ENCODE measurements around the gene CDH4.

The CDH4 gene

DNA sequence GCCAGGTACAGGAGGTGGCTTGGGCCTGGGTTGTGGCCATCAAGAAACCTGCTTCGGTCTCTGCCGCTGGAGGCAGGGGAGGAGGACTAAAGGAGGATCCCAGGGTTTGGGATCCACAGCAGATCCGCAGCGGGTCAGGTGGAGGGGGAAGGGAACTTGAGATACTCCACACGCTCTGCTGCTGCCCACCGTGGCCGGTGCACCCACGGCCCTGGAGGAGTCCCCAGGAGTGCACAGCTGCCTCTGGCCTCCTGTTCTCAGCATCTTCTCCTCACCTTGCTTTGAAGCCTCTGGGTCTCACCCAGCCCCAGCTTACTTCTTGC, 286.8 kb downstream of the CDH4 start:
- no peak overlapping the region for H3K4me3 ChIP-seq (ENCODE audit: low read depth, low read length)
- no peaks in the 10 kb centered on the region for H3K4me1 ChIP-seq (ENCODE audit: control insufficient read depth, insufficient read depth, low read length)
- H3K9me3 ChIP-seq (ENCODE audit: control insufficient read depth, insufficient read depth, low read length): no peaks in the 10 kb centered on the region
- H3K9ac ChIP-seq (ENCODE audit: low read depth, low read length): no peak overlapping the region
- no peaks in the 10 kb centered on the region for H3K36me3 ChIP-seq (ENCODE audit: control insufficient read depth, insufficient read depth, low read length)
- H3K27me3 ChIP-seq (ENCODE audit: control insufficient read depth, insufficient read depth, low read length): no peaks in the 10 kb centered on the region

DNA sequence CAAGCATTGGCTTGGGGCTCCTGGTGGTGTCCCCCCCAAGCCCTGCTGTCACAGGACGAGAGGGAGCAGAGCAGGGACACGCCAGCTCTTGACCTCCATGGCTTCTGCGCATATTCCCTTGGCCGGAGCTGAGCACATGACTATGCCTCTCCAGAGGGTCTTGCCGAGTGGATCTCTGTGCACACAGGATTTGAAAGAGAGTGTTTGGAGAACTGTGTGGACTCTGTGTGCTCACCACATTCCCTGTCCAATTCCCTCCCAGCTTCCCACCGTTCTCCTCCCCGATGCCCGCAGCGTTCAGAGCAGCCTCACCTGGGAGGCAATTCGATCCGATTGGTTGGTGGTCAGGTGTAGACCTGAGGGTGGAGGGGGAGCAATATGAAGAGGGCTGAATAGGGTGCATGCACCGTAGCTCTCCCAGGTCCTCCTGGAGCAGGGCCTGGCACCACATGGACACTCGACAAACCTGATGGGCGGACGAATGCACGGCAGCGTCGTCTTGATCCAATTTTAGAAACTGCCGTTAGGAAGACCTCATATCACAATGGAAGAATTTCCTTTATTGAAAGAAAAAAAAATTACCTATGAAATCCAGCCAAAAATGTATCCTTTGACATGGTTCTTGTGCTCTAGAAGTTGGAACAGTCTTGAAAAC, 287.8 kb downstream of the CDH4 start:
- Histone ChIP-seq H3K4me3 (ENCODE audit: low read depth, low read length) (no peak overlapping the region), H3K9ac (ENCODE audit: low read depth, low read length) (no peak overlapping the region), H3K36me3 (ENCODE audit: control insufficient read depth, insufficient read depth, low read length) (no peaks in the 10 kb centered on the region), H3K27me3 (ENCODE audit: control insufficient read depth, insufficient read depth, low read length) (no peaks in the 10 kb centered on the region), H3K4me1 (ENCODE audit: control insufficient read depth, insufficient read depth, low read length) (no peaks in the 10 kb centered on the region), H3K9me3 (ENCODE audit: control insufficient read depth, insufficient read depth, low read length) (no peaks in the 10 kb centered on the region)

DNA sequence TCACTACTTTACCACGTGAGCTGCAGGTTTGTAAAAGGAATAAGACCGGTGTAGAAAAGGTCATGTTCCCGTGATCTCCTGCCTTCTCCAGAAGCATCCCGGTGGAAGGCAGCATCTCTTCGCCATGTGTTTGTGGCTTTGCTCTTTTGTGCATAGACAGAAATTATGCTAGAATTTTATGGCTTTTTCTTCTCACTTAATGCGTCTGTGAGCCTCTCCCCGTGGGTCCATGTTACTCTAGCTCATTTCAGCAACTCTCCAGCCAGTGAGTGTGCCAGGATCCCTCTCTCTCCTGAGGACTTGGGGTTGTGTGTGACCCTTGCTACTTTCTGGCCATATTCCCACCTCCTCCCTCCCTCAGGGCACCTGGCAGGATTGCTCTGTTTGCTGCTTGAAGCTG, 289.5 kb downstream of the CDH4 start:
- Histone ChIP-seq H3K27me3 (ENCODE audit: control insufficient read depth, insufficient read depth, low read length) (no peaks in the 10 kb centered on the region), H3K36me3 (ENCODE audit: control insufficient read depth, insufficient read depth, low read length) (no peaks in the 10 kb centered on the region), H3K9me3 (ENCODE audit: control insufficient read depth, insufficient read depth, low read length) (no peaks in the 10 kb centered on the region), H3K9ac (ENCODE audit: low read depth, low read length) (no peak overlapping the region), H3K4me1 (ENCODE audit: control insufficient read depth, insufficient read depth, low read length) (no peaks in the 10 kb centered on the region), H3K4me3 (ENCODE audit: low read depth, low read length) (no peak overlapping the region)

DNA sequence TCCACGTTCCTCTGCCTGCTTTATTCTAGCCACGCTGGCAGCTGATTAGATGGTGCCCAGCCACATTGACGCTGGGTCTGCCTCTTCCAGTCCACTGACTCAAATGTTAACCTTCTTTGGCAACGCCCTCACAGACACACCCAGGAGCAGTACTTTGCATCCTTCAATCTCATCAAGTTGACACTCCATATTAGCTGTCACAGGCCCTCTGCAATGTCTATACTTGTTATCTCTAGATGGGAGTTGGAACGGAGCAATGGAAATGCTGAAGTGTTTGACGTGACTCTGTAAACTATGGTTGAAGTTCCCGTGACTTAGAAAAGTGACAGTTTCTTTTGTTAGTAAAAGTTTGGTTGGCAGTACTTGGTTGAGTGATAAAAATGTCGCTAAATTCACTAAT, 291.0 kb downstream of the CDH4 start:
- H3K9ac ChIP-seq (ENCODE audit: low read depth, low read length): no peak overlapping the region
- H3K9me3 ChIP-seq (ENCODE audit: control insufficient read depth, insufficient read depth, low read length): no peaks in the 10 kb centered on the region
- no peaks in the 10 kb centered on the region for H3K36me3 ChIP-seq (ENCODE audit: control insufficient read depth, insufficient read depth, low read length)
- H3K4me1 ChIP-seq (ENCODE audit: control insufficient read depth, insufficient read depth, low read length): no peaks in the 10 kb centered on the region
- no peak overlapping the region for H3K4me3 ChIP-seq (ENCODE audit: low read depth, low read length)
- no peaks in the 10 kb centered on the region for H3K27me3 ChIP-seq (ENCODE audit: control insufficient read depth, insufficient read depth, low read length)

DNA sequence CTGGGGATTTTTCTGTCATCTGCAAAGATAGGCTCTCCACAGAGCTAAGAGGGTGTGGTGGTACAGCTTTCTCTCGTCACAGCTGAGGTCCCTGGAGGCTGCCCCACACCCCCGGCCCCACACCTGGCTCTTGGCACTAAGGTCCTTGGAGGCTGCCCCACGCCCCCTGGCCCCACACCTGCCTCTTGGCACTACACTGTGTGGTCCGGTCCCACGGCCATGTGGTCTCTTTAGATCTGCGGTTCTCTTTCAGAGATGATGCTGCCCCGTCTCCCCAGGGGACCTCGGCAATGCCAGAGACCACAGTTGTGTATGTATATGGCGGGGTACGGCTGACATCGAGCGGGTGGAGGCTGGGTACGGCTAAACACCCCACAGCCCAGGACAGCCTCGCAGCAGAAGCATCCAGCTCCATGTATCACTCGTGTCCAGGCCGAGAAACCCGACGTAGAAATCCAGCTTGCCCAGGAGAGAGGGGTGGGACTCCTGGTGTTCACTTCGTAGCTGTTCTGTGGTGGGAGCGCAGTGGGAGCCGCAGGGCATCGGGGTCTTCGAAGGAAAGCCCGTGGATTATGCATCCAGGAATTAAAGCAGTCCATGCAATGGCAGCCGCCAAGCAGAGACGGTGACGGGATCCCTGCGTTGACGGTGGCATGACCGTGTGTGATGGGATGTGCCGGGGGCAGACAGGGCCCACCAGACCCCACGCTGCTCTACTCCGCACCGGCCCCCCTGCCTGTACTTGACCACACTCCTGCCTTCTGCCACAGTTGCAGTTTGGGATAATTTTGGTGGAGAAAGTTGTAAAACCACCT, 292.1 kb downstream of the CDH4 start:
- no peaks in the 10 kb centered on the region for H3K9me3 ChIP-seq (ENCODE audit: control insufficient read depth, insufficient read depth, low read length)
- peaks cover 3% of the 10 kb centered on the region for H3K27me3 ChIP-seq (ENCODE audit: control insufficient read depth, insufficient read depth, low read length)
- H3K4me3 ChIP-seq (ENCODE audit: low read depth, low read length): no peak overlapping the region

DNA sequence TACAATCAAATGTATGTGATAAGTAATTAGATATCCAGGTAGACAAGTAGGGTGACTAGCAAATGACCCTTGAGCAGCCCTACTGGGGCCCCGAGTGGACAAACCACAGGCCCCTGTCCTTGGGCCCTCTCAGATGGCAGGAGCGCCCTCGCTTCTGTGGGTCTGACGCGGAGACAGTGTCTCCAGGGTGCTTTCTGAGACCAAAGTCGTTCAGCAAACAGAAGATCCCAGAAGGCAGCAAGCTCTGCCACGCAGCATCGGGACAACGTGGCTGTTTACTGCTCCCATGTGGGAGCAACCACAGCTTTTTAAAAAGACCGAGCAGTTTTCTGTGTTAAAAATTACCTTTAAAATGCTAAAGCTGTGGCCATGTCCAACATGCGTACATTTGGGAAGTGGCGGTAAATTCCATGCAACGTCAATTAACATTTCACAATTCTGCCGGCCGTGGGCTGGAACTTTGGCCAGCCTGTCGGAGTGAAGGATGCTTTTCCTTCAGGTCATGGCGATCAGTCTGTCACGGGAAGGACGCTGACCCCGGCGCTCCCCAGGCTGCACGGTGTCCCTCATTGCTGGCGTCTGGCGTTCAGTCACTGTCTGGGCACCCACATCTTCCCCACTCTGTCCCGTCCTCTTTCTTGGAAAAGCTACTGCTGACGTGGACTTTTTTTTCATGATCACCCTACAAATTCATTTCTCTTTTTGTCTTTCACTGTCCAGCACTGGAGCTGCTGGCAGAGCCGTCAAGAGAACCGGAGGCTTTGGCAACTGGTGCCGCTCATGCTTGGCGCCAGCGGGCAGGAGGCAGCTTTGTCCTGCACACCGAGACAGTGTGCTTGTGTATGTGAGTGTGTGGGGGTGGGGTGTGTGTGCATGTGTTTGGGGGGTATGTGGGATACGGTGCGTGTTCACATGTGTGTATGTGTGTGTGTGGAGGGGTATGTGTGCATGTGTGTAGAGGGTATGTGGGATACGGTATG, 293.1 kb downstream of the CDH4 start:
- H3K9me3 ChIP-seq (ENCODE audit: control insufficient read depth, insufficient read depth, low read length): no peaks in the 10 kb centered on the region
- no peak overlapping the region for H3K4me3 ChIP-seq (ENCODE audit: low read depth, low read length)
- H3K36me3 ChIP-seq (ENCODE audit: control insufficient read depth, insufficient read depth, low read length): no peaks in the 10 kb centered on the region
- no peaks in the 10 kb centered on the region for H3K4me1 ChIP-seq (ENCODE audit: control insufficient read depth, insufficient read depth, low read length)
- peaks cover 4% of the 10 kb centered on the region for H3K27me3 ChIP-seq (ENCODE audit: control insufficient read depth, insufficient read depth, low read length)
- no peak overlapping the region for H3K9ac ChIP-seq (ENCODE audit: low read depth, low read length)

More for the DNA sequence above, 292.1 kb downstream of the CDH4 start:
- no peak overlapping the region for H3K9ac ChIP-seq (ENCODE audit: low read depth, low read length)
- no peaks in the 10 kb centered on the region for H3K4me1 ChIP-seq (ENCODE audit: control insufficient read depth, insufficient read depth, low read length)
- H3K36me3 ChIP-seq (ENCODE audit: control insufficient read depth, insufficient read depth, low read length): no peaks in the 10 kb centered on the region

DNA sequence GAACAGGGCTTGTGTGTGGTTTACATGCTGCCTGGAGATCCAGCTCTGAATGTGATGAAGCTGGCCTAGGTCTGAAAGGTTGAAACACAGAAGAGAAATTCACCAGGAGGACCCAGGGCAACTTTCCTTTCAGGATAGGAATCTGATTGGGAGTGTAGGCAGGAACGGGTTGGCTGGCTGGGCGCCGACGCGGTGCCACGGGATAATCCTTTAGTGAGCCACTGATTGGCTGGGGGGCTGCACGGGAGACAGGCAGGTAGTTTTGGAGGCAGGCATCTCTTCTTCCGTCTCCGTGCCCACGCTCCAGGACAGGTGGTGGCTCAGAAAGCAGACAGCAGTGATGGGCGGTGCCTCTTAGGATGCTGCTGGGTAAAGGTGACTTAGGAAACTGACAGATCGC, 294.6 kb downstream of the CDH4 start:
- no peaks in the 10 kb centered on the region for H3K36me3 ChIP-seq (ENCODE audit: control insufficient read depth, insufficient read depth, low read length)
- H3K4me3 ChIP-seq (ENCODE audit: low read depth, low read length): no peak overlapping the region
- H3K4me1 ChIP-seq (ENCODE audit: control insufficient read depth, insufficient read depth, low read length): no peaks in the 10 kb centered on the region
- peaks cover 4% of the 10 kb centered on the region for H3K27me3 ChIP-seq (ENCODE audit: control insufficient read depth, insufficient read depth, low read length)
- no peak overlapping the region for H3K9ac ChIP-seq (ENCODE audit: low read depth, low read length)
- H3K9me3 ChIP-seq (ENCODE audit: control insufficient read depth, insufficient read depth, low read length): no peaks in the 10 kb centered on the region

DNA sequence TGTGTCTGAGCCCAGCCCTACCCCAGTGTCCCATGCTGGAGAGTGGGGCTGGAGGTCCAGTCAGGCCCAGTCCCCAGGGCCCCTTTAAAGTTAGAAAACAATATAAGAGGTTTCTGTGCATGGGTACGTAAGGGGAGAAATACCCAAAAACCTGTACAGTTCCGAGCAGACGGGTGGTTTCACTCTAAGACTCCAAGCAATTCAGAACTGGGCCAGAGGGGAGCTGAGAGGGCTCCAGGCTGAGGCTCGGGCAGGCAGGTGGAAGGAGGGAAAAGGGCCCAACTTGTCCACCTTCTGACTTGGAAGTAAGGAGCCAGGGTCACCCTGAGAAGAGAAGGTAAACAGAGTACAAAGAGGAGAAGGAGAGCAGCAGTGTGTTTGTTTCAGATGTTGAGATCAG, 296.0 kb downstream of the CDH4 start:
- Histone ChIP-seq H3K27me3 (ENCODE audit: control insufficient read depth, insufficient read depth, low read length) (peaks cover 4% of the 10 kb centered on the region), H3K9ac (ENCODE audit: low read depth, low read length) (no peak overlapping the region)

DNA sequence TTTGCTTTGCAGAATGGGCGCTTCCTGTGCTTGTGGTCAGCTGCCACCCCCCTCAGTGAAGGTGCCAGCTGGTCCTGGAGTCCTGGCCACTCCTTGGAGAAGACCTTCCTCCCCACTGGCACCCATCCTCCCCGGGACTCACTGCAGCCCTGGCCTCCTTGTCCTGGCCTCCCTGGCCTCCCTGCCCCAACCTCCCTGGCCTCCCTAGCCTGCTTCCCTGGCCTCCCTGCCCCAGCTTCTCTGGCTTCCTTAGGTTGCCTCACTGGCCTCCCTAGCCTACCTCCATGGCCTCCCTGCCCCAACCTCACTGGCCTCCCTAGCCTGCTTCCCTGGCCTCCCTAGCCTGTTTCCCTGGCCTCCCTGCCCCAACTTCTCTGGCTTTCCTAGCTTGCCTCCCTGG, 297.8 kb downstream of the CDH4 start:
- no peaks in the 10 kb centered on the region for H3K36me3 ChIP-seq (ENCODE audit: control insufficient read depth, insufficient read depth, low read length)
- H3K4me3 ChIP-seq (ENCODE audit: low read depth, low read length): no peak overlapping the region
- H3K9ac ChIP-seq (ENCODE audit: low read depth, low read length): no peak overlapping the region
- H3K27me3 ChIP-seq (ENCODE audit: control insufficient read depth, insufficient read depth, low read length): peaks cover 7% of the 10 kb centered on the region
- H3K9me3 ChIP-seq (ENCODE audit: control insufficient read depth, insufficient read depth, low read length): peaks cover 3% of the 10 kb centered on the region
- no peaks in the 10 kb centered on the region for H3K4me1 ChIP-seq (ENCODE audit: control insufficient read depth, insufficient read depth, low read length)

More for the DNA sequence above, 296.0 kb downstream of the CDH4 start:
- Histone ChIP-seq H3K4me3 (ENCODE audit: low read depth, low read length) (no peak overlapping the region), H3K4me1 (ENCODE audit: control insufficient read depth, insufficient read depth, low read length) (no peaks in the 10 kb centered on the region), H3K36me3 (ENCODE audit: control insufficient read depth, insufficient read depth, low read length) (no peaks in the 10 kb centered on the region), H3K9me3 (ENCODE audit: control insufficient read depth, insufficient read depth, low read length) (peaks cover 3% of the 10 kb centered on the region)

DNA sequence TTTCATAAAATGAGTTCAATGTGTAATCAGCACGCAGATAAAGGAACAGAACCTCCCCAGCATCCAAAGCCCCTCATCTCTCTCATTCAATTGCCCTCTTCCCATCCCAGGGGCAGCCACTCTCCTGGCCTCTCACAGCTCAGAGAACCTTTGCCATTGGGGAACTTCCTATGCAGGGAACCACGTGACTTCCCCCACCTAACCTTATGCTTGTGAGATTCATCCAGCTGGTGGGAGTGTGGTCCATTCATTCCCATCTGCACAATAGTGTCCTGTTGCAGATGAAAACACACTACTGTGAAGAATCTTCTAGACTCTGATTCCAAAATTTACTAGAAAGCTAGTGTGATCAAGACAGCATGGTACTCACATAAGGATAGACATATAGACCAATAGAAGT, 299.3 kb downstream of the CDH4 start:
- Histone ChIP-seq H3K4me3 (ENCODE audit: low read depth, low read length) (no peak overlapping the region), H3K27me3 (ENCODE audit: control insufficient read depth, insufficient read depth, low read length) (peaks cover 7% of the 10 kb centered on the region), H3K4me1 (ENCODE audit: control insufficient read depth, insufficient read depth, low read length) (no peaks in the 10 kb centered on the region), H3K9me3 (ENCODE audit: control insufficient read depth, insufficient read depth, low read length) (peaks cover 3% of the 10 kb centered on the region), H3K9ac (ENCODE audit: low read depth, low read length) (no peak overlapping the region), H3K36me3 (ENCODE audit: control insufficient read depth, insufficient read depth, low read length) (no peaks in the 10 kb centered on the region)

DNA sequence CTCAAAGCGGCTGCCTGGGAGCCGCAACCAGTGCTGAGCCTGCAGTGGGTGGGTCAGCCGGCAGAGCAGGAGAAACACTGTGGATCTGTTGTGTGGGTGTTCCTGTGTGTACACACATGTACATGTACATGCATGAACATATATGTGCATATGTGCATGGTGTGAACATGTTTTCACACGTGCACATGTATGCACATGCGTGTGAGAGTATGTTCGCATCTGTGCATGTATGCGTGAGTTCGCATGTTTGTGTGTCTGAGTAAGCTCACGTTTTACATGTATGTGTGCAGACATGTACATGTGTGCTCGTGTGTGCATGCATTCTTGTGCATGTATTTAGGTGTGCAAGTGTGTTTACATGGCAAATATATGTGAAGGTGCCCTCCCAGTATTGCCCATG, 302.6 kb downstream of the CDH4 start:
- Histone ChIP-seq H3K4me1 (ENCODE audit: control insufficient read depth, insufficient read depth, low read length) (no peaks in the 10 kb centered on the region), H3K9me3 (ENCODE audit: control insufficient read depth, insufficient read depth, low read length) (peaks cover 3% of the 10 kb centered on the region), H3K4me3 (ENCODE audit: low read depth, low read length) (no peak overlapping the region), H3K36me3 (ENCODE audit: control insufficient read depth, insufficient read depth, low read length) (no peaks in the 10 kb centered on the region), H3K9ac (ENCODE audit: low read depth, low read length) (no peak overlapping the region), H3K27me3 (ENCODE audit: control insufficient read depth, insufficient read depth, low read length) (peaks cover 3% of the 10 kb centered on the region)
